Measurements from ENCODE around the gene MRPS5.

MRPS5 gene

DNA sequence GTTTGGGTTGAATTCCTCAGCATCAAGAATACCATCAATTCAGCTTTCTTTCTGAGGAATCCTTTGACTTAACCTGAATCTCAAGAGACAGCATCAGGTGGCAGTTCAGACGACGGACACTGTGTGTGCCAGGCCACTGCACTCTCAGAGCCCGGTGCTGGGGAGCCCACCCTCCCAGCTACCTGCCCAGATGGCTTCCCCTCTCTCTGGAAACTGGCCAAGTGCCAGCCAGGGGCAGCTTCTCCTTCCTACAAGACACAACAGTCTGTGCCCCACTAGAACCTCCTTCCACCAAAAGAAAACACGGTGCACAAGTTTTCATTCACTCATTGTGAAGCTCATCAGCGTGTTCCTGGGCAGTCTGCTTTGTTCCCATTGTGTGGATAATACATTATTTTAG is 67.6 kb downstream of the MRPS5 start:
- Histone ChIP-seq H3K36me3 (ENCODE audit: insufficient read depth, low read length) (no peaks in the 10 kb centered on the region), H3K79me2 (ENCODE audit: control insufficient read depth, insufficient read depth, low read length, unreplicated experiment) (no peaks in the 10 kb centered on the region), H3K27me3 (ENCODE audit: insufficient read depth, low read length) (peaks cover 60% of the 10 kb centered on the region), H3K4me1 (ENCODE audit: control insufficient read depth, insufficient read depth, low read length, unreplicated experiment) (peaks cover 12% of the 10 kb centered on the region), H3K27ac (ENCODE audit: low read depth, low read length) (no peak overlapping the region), H3K4me3 (ENCODE audit: low read depth, low read length) (no peak overlapping the region), H2AFZ (ENCODE audit: low read length, unreplicated experiment) (no peak overlapping the region)

DNA sequence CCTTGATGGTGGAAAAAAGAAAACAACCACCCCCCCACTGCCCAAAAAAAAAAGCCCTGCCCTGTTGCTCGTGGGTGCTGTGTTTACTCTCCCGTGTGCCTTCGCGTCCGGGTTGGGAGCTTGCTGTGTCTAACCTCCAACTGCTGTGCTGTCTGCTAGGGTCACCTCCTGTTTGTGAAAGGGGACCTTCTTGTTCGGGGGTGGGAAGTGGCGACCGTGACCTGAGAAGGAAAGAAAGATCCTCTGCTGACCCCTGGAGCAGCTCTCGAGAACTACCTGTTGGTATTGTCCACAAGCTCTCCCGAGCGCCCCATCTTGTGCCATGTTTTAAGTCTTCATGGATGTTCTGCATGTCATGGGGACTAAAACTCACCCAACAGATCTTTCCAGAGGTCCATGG is 68.1 kb downstream of the MRPS5 start:
- peaks cover 60% of the 10 kb centered on the region for H3K27me3 ChIP-seq (ENCODE audit: insufficient read depth, low read length)
- H3K4me3 ChIP-seq (ENCODE audit: low read depth, low read length): no peak overlapping the region
- no peak overlapping the region for H3K27ac ChIP-seq (ENCODE audit: low read depth, low read length)
- no peaks in the 10 kb centered on the region for H3K36me3 ChIP-seq (ENCODE audit: insufficient read depth, low read length)
- H3K79me2 ChIP-seq (ENCODE audit: control insufficient read depth, insufficient read depth, low read length, unreplicated experiment): no peaks in the 10 kb centered on the region
- H3K4me1 ChIP-seq (ENCODE audit: control insufficient read depth, insufficient read depth, low read length, unreplicated experiment): peaks cover 12% of the 10 kb centered on the region
- H2AFZ ChIP-seq (ENCODE audit: low read length, unreplicated experiment): no peak overlapping the region

DNA sequence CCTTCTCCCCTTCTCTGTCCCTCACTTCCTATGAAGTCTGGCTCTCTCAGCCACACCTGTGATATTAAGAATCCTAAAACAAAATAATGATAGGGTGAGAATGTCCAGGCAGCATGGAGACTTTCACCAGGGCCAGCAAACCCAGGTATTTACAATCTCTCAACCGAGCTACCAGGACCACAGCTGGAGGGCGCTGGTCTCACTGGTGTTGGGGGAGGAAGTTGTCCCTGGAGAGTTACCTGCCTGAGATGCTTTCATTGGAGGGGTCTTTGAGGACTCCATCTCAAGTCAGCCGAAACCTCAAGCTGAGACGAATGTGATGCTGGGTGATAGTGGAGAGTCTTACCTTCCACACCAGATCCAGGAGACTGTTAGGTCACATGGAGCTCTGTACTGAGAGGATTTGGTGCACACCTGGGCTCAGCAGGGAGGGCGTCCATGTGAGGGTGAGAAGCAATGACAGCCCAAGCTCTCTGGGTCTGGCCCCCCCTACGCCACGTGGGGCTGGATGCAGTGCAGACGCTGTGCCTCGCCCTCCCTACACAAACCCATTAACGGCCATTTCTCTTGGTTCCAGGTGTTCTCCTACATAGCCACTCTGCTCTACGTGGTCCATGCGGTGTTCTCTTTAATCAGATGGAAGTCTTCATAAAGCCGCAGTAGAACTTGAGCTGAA is 68.7 kb downstream of the MRPS5 start:
- no peak overlapping the region for H3K27ac ChIP-seq (ENCODE audit: low read depth, low read length)
- H2AFZ ChIP-seq (ENCODE audit: low read length, unreplicated experiment): no peak overlapping the region

DNA sequence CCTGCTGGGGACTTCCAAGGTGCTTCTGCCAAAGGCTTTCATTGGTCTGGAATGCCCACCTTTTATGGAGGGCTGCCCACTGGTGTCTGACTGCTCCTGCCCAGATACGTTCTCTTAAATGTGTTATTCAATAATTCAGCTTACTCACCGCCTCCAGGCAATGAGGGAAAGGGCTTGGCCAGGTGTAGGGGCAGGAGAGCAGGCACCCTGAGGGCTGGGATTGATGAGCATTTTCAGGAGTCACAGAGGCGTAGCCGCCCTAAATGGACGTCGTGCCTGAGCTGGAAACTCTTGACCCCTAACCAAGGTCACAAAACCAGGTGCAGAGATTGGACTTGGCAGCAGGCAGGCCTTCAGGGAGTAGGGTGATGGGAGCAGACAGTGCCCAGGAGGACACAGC is 69.3 kb downstream of the MRPS5 start:
- peaks cover 12% of the 10 kb centered on the region for H3K4me1 ChIP-seq (ENCODE audit: control insufficient read depth, insufficient read depth, low read length, unreplicated experiment)
- peaks cover 67% of the 10 kb centered on the region for H3K27me3 ChIP-seq (ENCODE audit: insufficient read depth, low read length)
- H3K27ac ChIP-seq (ENCODE audit: low read depth, low read length): no peak overlapping the region
- no peaks in the 10 kb centered on the region for H3K79me2 ChIP-seq (ENCODE audit: control insufficient read depth, insufficient read depth, low read length, unreplicated experiment)
- no peak overlapping the region for H3K4me3 ChIP-seq (ENCODE audit: low read depth, low read length)
- no peaks in the 10 kb centered on the region for H3K36me3 ChIP-seq (ENCODE audit: insufficient read depth, low read length)
- no peak overlapping the region for H2AFZ ChIP-seq (ENCODE audit: low read length, unreplicated experiment)

More for the DNA sequence above, 68.7 kb downstream of the MRPS5 start:
- Histone ChIP-seq H3K4me3 (ENCODE audit: low read depth, low read length) (no peak overlapping the region), H3K4me1 (ENCODE audit: control insufficient read depth, insufficient read depth, low read length, unreplicated experiment) (peaks cover 12% of the 10 kb centered on the region), H3K36me3 (ENCODE audit: insufficient read depth, low read length) (no peaks in the 10 kb centered on the region), H3K27me3 (ENCODE audit: insufficient read depth, low read length) (peaks cover 65% of the 10 kb centered on the region), H3K79me2 (ENCODE audit: control insufficient read depth, insufficient read depth, low read length, unreplicated experiment) (no peaks in the 10 kb centered on the region)

DNA sequence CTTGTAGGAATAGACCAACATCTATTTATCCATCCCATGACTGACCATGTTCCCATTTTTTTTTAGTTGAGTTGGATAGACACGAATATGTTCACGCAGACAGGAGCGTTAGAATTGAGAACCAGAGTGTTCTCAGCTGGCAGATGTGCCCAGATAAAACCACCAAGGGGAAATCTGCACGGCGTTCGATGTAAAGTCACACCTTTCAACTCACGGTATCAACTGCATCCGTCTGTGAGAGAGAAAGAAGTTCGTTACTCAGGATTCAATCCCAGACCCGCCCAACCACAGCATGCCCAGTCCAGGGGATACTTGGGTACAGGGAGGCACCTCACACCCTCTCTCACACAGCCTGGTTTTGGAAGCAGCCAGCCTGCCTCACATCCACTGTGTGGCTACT is 70.0 kb downstream of the MRPS5 start:
- H3K4me1 ChIP-seq (ENCODE audit: control insufficient read depth, insufficient read depth, low read length, unreplicated experiment): peaks cover 6% of the 10 kb centered on the region
- no peak overlapping the region for H2AFZ ChIP-seq (ENCODE audit: low read length, unreplicated experiment)
- no peaks in the 10 kb centered on the region for H3K36me3 ChIP-seq (ENCODE audit: insufficient read depth, low read length)

DNA sequence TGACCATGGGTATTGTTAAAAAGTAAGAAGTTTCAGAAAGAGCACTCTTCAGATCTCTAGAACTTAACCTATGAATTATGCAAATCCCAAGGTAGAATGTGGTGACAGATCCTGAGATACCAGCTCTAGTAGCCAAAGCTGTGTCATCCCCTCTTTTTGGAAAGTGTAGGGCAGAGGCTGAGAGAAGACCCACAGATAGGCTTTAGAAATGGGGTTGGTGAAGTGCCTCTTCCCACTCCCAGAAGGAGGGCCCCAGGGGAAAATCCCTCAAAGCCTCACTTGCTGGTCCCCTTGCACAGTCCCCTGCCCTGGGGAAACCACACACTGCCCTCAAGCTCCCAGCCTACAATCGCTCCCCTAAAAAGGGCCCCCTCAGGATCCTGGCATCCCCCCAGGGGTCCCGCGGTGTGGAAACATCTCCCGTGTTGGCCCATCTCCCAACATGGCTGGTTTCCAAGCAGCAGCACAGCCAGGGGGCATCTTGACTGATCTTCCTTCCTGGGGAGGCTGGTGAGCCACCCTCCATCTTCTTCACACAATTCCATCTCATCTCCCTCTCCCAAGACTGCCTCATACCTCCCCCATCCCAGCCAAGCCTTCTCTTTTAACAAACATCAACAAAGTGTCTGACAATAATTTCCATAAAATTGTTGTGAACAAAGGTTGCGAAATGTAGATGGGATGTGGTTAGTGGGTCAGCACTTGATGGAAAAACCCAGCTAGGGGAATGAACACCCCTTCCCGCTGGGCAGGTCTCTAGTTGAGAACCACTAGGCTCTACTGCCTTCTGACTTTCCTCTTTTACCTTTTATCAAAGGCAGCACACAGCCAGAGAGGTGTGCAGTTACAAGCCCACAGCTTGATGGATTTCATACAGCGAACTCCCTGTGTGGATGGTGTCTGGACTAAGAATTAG is 71.0 kb downstream of the MRPS5 start:
- Histone ChIP-seq H3K4me1 (ENCODE audit: control insufficient read depth, insufficient read depth, low read length, unreplicated experiment) (no peaks in the 10 kb centered on the region), H2AFZ (ENCODE audit: low read length, unreplicated experiment) (no peak overlapping the region), H3K79me2 (ENCODE audit: control insufficient read depth, insufficient read depth, low read length, unreplicated experiment) (no peaks in the 10 kb centered on the region), H3K27me3 (ENCODE audit: insufficient read depth, low read length) (peaks cover 75% of the 10 kb centered on the region), H3K27ac (ENCODE audit: low read depth, low read length) (no peak overlapping the region), H3K4me3 (ENCODE audit: low read depth, low read length) (no peak overlapping the region), H3K36me3 (ENCODE audit: insufficient read depth, low read length) (no peaks in the 10 kb centered on the region)

More for the DNA sequence above, 70.0 kb downstream of the MRPS5 start:
- H3K27me3 ChIP-seq (ENCODE audit: insufficient read depth, low read length): peaks cover 70% of the 10 kb centered on the region
- no peaks in the 10 kb centered on the region for H3K79me2 ChIP-seq (ENCODE audit: control insufficient read depth, insufficient read depth, low read length, unreplicated experiment)
- H3K27ac ChIP-seq (ENCODE audit: low read depth, low read length): no peak overlapping the region
- H3K4me3 ChIP-seq (ENCODE audit: low read depth, low read length): no peak overlapping the region

DNA sequence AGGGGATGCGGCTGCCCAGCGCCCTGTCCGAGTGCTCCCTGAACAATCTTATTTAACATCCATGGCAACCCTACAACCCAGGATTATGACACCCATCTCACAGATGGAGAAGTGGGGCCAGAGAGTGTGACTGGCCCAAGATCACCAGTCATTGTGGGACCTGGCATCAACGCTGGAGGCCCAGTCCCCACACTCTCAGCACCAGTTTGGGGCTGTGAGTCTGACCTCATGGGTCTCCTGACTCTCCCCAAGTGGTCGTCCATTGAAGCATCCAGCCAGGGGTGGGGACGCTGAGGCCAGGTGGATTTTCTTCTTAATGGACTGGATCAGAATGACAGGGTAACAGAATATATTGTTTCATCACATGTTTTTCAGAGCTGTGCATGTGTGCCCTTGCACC is 71.6 kb downstream of the MRPS5 start:
- no peaks in the 10 kb centered on the region for H3K79me2 ChIP-seq (ENCODE audit: control insufficient read depth, insufficient read depth, low read length, unreplicated experiment)
- no peak overlapping the region for H2AFZ ChIP-seq (ENCODE audit: low read length, unreplicated experiment)
- H3K36me3 ChIP-seq (ENCODE audit: insufficient read depth, low read length): no peaks in the 10 kb centered on the region
- H3K4me1 ChIP-seq (ENCODE audit: control insufficient read depth, insufficient read depth, low read length, unreplicated experiment): no peaks in the 10 kb centered on the region
- peaks cover 80% of the 10 kb centered on the region for H3K27me3 ChIP-seq (ENCODE audit: insufficient read depth, low read length)
- H3K4me3 ChIP-seq (ENCODE audit: low read depth, low read length): no peak overlapping the region
- H3K27ac ChIP-seq (ENCODE audit: low read depth, low read length): no peak overlapping the region

DNA sequence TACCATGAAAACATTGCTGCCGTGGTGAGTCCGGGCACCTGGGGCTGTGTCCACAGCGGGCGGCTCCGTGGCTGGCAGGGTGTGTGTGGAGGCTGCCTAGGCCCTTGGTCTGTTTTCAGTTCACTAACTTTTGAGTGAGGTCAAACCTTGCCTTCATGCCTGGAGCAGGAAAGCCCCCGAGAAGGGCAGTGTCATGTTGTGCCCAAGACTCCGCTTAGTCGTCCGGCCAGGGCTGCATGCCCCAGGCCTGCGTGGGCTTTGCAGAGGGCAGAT is 72.0 kb downstream of the MRPS5 start:
- no peak overlapping the region for H3K27ac ChIP-seq (ENCODE audit: low read depth, low read length)
- H3K27me3 ChIP-seq (ENCODE audit: insufficient read depth, low read length): peaks cover 82% of the 10 kb centered on the region
- H3K36me3 ChIP-seq (ENCODE audit: insufficient read depth, low read length): no peaks in the 10 kb centered on the region
- H3K79me2 ChIP-seq (ENCODE audit: control insufficient read depth, insufficient read depth, low read length, unreplicated experiment): no peaks in the 10 kb centered on the region
- no peak overlapping the region for H2AFZ ChIP-seq (ENCODE audit: low read length, unreplicated experiment)
- no peaks in the 10 kb centered on the region for H3K4me1 ChIP-seq (ENCODE audit: control insufficient read depth, insufficient read depth, low read length, unreplicated experiment)
- H3K4me3 ChIP-seq (ENCODE audit: low read depth, low read length): no peak overlapping the region

DNA sequence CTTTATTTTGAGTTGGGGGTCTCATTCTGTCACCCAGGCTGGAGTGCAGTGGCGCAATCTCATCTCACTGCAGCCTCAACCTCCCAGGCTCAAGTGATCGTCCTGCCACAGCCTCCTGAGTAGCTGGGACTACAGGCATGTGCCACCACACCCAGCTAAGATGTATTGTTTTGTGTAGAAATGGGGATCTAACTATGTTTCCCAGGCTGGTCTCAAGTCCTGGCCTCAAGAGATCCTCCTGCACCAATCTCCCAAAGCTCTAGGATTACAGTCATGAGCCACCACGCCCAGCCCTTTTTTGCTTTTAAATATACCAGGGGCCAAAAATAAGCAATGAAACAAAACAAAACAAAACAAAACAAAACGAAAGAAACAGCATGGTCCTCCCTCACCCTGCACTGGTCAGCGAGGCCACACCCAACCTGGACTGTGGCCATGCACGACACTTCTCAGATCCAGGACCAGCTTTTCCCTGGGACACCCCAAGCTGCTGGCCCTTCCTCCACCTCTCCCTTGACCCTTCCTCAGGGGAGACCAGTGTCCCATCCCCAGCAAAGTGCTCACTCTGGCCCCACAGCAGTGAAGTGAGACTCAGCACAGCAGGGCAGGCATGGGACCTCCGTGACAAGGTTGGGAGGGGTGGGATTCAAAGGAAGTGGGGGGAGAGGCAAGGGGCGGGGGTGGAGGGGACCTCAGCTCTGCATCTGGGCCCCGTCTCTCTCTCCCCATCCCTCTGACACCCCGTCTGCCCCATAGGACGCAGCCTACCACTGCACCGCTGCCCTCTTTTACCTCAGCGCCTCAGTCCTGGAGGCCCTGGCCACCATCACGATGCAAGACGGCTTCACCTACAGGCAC is 72.6 kb downstream of the MRPS5 start:
- Histone ChIP-seq H3K27me3 (ENCODE audit: insufficient read depth, low read length) (peaks cover 82% of the 10 kb centered on the region), H3K27ac (ENCODE audit: low read depth, low read length) (no peak overlapping the region), H3K36me3 (ENCODE audit: insufficient read depth, low read length) (no peaks in the 10 kb centered on the region), H3K79me2 (ENCODE audit: control insufficient read depth, insufficient read depth, low read length, unreplicated experiment) (no peaks in the 10 kb centered on the region), H3K4me3 (ENCODE audit: low read depth, low read length) (no peak overlapping the region), H2AFZ (ENCODE audit: low read length, unreplicated experiment) (no peak overlapping the region), H3K4me1 (ENCODE audit: control insufficient read depth, insufficient read depth, low read length, unreplicated experiment) (no peaks in the 10 kb centered on the region)

DNA sequence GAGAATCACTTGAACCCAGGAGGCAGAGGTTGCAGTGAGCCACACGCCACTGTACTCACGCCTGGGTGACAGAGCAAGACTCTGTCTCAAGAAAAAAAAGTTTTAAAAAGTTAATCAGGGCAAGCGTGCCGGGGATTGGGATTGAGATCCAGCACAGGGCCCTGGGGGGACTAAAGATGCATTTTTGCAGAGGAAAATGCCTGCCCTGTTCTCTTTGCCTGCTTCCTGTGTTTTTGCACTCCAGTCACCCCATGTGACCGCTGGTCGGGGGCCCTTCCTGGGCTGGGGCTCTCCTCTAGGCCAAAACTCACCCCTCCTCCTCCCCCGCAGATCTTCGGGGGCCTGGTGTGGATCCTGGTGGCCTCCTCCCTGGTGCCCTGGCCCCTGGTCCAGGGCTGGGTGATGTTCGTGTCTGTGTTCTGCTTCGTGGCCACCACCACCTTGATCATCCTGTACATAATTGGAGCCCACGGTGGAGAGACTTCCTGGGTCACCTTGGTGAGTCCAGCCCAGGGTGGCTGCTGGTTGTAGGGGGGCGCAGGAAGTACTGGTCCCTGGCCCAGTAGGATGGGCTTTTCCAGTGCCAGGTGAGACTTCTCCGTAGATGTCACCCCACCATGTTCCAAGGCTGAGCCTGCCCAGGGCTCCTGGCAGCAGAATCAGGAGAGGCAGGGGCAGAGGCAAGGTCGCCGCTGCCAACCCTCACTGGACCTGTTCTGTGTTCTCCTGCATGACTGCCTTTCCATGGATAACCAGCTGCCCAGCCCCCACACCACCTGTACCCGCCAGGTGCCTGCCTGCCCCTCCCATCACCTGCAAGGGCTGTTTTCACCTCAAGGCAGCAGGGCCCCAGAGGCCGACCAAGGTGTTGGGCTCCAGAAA is 73.7 kb downstream of the MRPS5 start:
- H3K27ac ChIP-seq (ENCODE audit: low read depth, low read length): no peak overlapping the region
- no peak overlapping the region for H3K4me3 ChIP-seq (ENCODE audit: low read depth, low read length)
- H3K4me1 ChIP-seq (ENCODE audit: control insufficient read depth, insufficient read depth, low read length, unreplicated experiment): no peaks in the 10 kb centered on the region
- H2AFZ ChIP-seq (ENCODE audit: low read length, unreplicated experiment): no peak overlapping the region
- no peaks in the 10 kb centered on the region for H3K79me2 ChIP-seq (ENCODE audit: control insufficient read depth, insufficient read depth, low read length, unreplicated experiment)
- no peaks in the 10 kb centered on the region for H3K36me3 ChIP-seq (ENCODE audit: insufficient read depth, low read length)
- peaks cover 78% of the 10 kb centered on the region for H3K27me3 ChIP-seq (ENCODE audit: insufficient read depth, low read length)

Measured in ACC112 (cell line).